ENCODE data around the gene YOD1. TPM values are rescaled to one million over a fixed set of nuclear protein-coding genes. Genes with fewer than 3 reads are reported as not detected.

Gene YOD1
- total RNA-seq, 1 donor from 2014 or later = 15.2 TPM

- Mint-ChIP-seq H3K27ac (ENCODE audit: unreplicated experiment) (no peak overlapping the region), H3K36me3 (ENCODE audit: low read depth) (no peaks in the 10 kb centered on the region), H3K4me1 (no peaks in the 10 kb centered on the region), H3K4me3 (no peak overlapping the region), H3K9me3 (no peaks in the 10 kb centered on the region), H3K27me3 (ENCODE audit: low read depth) (no peaks in the 10 kb centered on the region)
- DNase-seq (ENCODE audit: low read depth, low spot score) = no peak
- no peak for TF ChIP-seq CTCF (conservative IDR thresholded peaks at IDR 0.05)
These were observed 26.0 kb upstream of the YOD1 start for GRCh38 chr1:207077012-207077411.

GRCh38 chr1:207076181-207076955 lies 25.4 kb upstream of the YOD1 start:
- no peaks in the 10 kb centered on the region for H3K27me3 Mint-ChIP-seq (ENCODE audit: low read depth)
- no peaks in the 10 kb centered on the region for H3K4me1 Mint-ChIP-seq
- DNase-seq (ENCODE audit: low read depth, low spot score) = no peak
- H3K36me3 Mint-ChIP-seq (ENCODE audit: low read depth) = no peaks in the 10 kb centered on the region
- H3K27ac Mint-ChIP-seq (ENCODE audit: unreplicated experiment) = no peak overlapping the region
- H3K9me3 Mint-ChIP-seq = no peaks in the 10 kb centered on the region
- TF ChIP-seq CTCF (conservative IDR thresholded peaks at IDR 0.05) = no peak
- H3K4me3 Mint-ChIP-seq = no peak overlapping the region

DNA sequence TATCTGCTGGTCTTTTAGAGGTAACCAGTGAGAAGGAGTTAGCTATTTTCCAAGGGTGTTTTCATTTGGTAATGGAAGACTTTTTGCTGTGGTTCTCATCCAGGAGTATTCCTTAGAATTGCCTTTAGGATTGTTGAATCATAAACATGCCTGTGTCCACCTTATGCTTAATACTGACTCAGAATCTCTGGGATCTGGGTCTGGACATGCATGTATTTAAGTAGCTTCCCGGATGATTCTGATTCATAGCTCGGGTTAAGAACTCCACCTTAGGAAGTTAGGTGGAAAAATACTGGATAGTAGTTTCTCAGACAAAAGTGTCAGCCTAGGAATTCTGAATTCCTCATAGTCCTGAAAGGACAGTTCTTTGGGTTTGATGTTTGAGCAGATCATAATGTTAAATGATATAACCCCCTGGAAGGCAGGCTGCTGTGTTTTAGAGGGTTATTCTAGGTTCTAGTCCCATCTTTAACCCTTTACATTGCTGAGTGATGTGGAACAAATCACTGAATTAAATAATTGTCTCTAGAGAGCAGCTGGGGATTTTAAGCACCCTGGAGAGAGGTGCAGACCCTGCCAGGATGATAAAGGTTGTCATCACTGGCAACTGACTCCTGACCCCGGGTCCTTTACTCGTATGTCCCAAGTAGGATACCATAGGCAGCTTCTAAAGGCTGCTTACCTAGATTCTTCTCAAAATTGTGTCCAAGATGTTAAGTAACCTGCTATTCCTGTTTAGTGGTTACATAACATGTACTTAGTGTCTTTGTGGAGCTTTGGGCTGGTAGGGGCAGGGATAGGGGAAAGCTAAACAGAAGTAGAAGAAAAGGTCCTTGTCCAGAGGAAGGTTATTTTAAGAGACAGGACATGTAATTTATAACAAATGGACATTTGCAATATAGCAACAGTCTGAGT lies 23.2 kb upstream of the YOD1 start:
- Mint-ChIP-seq H3K4me3 (no peak overlapping the region), H3K27me3 (ENCODE audit: low read depth) (no peaks in the 10 kb centered on the region), H3K27ac (ENCODE audit: unreplicated experiment) (no peak overlapping the region), H3K36me3 (ENCODE audit: low read depth) (no peaks in the 10 kb centered on the region), H3K9me3 (no peaks in the 10 kb centered on the region), H3K4me1 (no peaks in the 10 kb centered on the region)
- no peak for DNase-seq (ENCODE audit: low read depth, low spot score)
- TF ChIP-seq CTCF (conservative IDR thresholded peaks at IDR 0.05) = no peak

- peak overlapping the region; percentile 43 for H3K27ac Mint-ChIP-seq (ENCODE audit: unreplicated experiment)
- H3K27me3 Mint-ChIP-seq (ENCODE audit: low read depth) = no peaks in the 10 kb centered on the region
- H3K4me3 Mint-ChIP-seq = no peak overlapping the region
- no peaks in the 10 kb centered on the region for H3K9me3 Mint-ChIP-seq
- no peaks in the 10 kb centered on the region for H3K4me1 Mint-ChIP-seq
- H3K36me3 Mint-ChIP-seq (ENCODE audit: low read depth) = peaks cover 3% of the 10 kb centered on the region
- TF ChIP-seq CTCF (conservative IDR thresholded peaks at IDR 0.05) = no peak
- DNase-seq (ENCODE audit: low read depth, low spot score) = no peak
These were observed 21.2 kb upstream of the YOD1 start for GRCh38 chr1:207072233-207072632.

DNA sequence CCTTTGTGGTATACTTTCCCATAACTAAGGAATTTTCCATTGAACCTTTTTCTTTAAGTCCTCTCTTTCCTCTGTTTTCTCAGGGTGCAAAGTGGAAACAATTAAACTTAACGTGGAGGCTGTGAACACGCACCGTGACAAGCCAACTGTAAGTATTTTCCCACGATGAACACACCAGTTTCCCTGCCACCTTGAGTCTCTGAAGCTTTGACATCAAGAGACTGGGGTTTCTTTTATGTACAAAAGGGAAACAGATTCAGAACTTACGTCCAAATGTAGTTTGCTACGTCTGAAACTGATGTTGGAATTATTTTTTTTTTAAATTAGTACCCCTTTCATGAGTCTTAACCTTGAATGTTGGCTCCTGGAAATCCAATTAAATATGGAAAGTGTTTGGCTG lies 20.4 kb upstream of the YOD1 start:
- H3K9me3 Mint-ChIP-seq = no peaks in the 10 kb centered on the region
- no peak overlapping the region for H3K27ac Mint-ChIP-seq (ENCODE audit: unreplicated experiment)
- no peak for DNase-seq (ENCODE audit: low read depth, low spot score)
- H3K4me1 Mint-ChIP-seq = no peaks in the 10 kb centered on the region
- no peak overlapping the region for H3K4me3 Mint-ChIP-seq
- no peak for TF ChIP-seq CTCF (conservative IDR thresholded peaks at IDR 0.05)
- H3K36me3 Mint-ChIP-seq (ENCODE audit: low read depth) = peaks cover 3% of the 10 kb centered on the region
- no peaks in the 10 kb centered on the region for H3K27me3 Mint-ChIP-seq (ENCODE audit: low read depth)

Data from neural crest cell (in vitro differentiated cells).